ENCODE results near the gene CDK14.
A peak's percentile ranks its signal among the peaks of the same experiment; 100 is the strongest.

The CDK14 gene

DNA sequence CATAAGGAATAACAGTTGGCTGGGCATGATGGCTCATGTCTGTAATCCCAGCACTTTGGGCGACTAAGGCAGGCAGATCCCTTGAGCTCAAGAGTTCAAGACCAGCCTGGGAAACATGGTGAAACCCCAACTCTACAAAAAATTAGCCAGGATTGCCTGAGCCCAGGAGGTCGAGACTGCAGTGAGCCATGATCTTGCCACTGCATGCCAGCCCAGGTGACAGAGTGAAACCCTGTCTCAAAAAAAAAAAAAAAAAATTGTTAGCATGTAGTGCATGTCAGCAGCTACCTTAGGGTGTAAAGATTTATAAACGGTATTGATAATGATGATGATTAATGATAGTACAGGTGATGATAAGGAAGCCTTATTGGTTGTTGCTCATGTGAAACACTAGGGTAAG, 336.9 kb downstream of the CDK14 start:
- intact Hi-C loops (cut with DNase I; ENCODE audit: low total_unique reads) = no loop called here
- no peak overlapping the region for H3K4me3 ChIP-seq

DNA sequence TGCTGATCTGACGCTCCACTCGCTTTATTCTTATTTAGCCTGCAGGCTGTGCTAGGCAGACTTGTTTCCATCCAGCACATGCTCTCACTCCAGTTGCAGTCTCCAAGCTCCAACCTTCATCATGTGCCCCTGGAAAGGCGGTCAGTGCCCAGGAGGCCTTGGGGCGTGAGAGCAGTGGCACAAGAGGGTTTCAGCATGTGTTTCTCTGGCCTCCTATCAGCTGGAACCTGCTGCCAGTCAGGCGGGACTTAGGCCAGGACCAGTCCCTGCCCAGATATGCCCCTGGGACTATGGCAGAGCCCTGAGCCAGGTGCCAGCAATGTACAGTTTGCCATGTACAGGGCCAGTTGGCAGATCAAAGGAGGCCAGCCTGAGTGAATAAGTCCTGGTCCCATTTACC, 337.9 kb downstream of the CDK14 start:
- H3K27me3 ChIP-seq = no peaks in the 10 kb centered on the region
- TF ChIP-seq, protein P1, sequence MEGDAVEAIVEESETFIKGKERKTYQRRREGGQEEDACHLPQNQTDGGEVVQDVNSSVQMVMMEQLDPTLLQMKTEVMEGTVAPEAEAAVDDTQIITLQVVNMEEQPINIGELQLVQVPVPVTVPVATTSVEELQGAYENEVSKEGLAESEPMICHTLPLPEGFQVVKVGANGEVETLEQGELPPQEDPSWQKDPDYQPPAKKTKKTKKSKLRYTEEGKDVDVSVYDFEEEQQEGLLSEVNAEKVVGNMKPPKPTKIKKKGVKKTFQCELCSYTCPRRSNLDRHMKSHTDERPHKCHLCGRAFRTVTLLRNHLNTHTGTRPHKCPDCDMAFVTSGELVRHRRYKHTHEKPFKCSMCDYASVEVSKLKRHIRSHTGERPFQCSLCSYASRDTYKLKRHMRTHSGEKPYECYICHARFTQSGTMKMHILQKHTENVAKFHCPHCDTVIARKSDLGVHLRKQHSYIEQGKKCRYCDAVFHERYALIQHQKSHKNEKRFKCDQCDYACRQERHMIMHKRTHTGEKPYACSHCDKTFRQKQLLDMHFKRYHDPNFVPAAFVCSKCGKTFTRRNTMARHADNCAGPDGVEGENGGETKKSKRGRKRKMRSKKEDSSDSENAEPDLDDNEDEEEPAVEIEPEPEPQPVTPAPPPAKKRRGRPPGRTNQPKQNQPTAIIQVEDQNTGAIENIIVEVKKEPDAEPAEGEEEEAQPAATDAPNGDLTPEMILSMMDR (IDR thresholded peaks at IDR 0.05) = peak in 1 of 2 experiments; percentile 22
- intact Hi-C loops (cut with DNase I; ENCODE audit: low total_unique reads) = no loop called here
- H3K4me1 ChIP-seq = peaks cover 0 to 19% (median 5%) of the 10 kb centered on the region in 4 donors
- H3K36me3 ChIP-seq = no peaks in the 10 kb centered on the region
- H3K27ac ChIP-seq = peak overlapping the region; percentile 46 to 63
- no peak overlapping the region for H3K4me3 ChIP-seq
- no peaks in the 10 kb centered on the region for H3K9me3 ChIP-seq
- DNase-seq = peak; percentile 60 to 91

More for the DNA sequence above, 336.9 kb downstream of the CDK14 start:
- DNase-seq = no peak
- TF ChIP-seq, protein P1 (IDR thresholded peaks at IDR 0.05) = no peak
- H3K9me3 ChIP-seq = no peaks in the 10 kb centered on the region
- peak overlapping the region; percentile 46 to 63 for H3K27ac ChIP-seq
- no peaks in the 10 kb centered on the region for H3K36me3 ChIP-seq
- H3K4me1 ChIP-seq = peaks cover 0 to 19% (median 5%) of the 10 kb centered on the region in 4 donors
- H3K27me3 ChIP-seq = no peaks in the 10 kb centered on the region

DNA sequence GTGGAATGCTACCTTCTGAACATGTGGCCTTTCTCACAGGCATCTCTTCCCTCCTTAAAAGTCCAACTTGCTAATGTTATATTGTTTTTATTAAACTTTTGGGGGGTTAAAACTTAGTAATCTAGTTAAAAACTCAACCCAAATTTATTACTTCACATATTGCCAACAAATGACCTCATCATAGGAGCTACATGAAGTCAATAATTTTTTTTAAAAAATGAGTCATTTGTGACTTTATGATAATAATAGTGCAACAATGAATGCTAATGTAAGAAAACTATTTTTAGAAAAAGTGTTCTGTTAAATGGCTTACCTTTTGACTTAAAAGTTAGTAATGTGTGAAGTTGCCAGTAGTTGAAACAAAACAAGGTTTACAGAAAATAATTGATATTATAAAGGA, 342.2 kb downstream of the CDK14 start:
- DNase-seq = no peak
- Histone ChIP-seq H3K9me3 (no peaks in the 10 kb centered on the region), H3K27ac (no peak overlapping the region), H3K36me3 (no peaks in the 10 kb centered on the region), H3K27me3 (no peaks in the 10 kb centered on the region), H3K4me3 (no peak overlapping the region), H3K4me1 (peaks cover 0 to 32% (median 7%) of the 10 kb centered on the region in 4 donors)
- intact Hi-C loops (cut with DNase I; ENCODE audit: low total_unique reads) = no loop called here
- TF ChIP-seq, protein P1 (IDR thresholded peaks at IDR 0.05) = no peak

- no peak for DNase-seq
- intact Hi-C loops (cut with DNase I; ENCODE audit: low total_unique reads) = no loop called here
- TF ChIP-seq, protein P1 (IDR thresholded peaks at IDR 0.05) = no peak
Observed at GRCh38 chr7:90939666-90940065, 343.5 kb downstream of the CDK14 start.

DNA sequence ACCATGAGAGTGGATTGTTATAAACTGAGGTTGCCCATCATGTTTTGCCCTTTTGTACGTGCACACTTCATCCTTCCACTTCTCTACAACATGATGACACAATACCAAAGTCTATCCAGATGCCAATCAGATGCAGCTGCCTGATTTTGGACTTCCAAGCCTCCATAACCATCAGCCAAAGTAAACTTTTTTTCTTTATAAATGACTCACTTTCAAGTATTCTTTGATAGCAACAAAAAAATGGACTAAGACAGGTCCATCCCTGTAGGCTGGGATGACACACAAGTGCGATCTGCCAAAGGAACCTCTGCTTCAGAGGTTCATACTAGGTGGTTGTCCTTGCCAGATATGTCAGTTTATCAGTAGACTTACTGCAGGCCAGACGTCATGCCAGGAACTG, 347.9 kb downstream of the CDK14 start:
- Histone ChIP-seq H3K9me3 (no peaks in the 10 kb centered on the region), H3K4me1 (peaks cover 0 to 58% (median 21%) of the 10 kb centered on the region in 4 donors), H3K36me3 (no peaks in the 10 kb centered on the region), H3K4me3 (no peak overlapping the region), H3K27me3 (no peaks in the 10 kb centered on the region), H3K27ac (peak overlapping the region; percentile 72 to 74)
- intact Hi-C loops (cut with DNase I; ENCODE audit: low total_unique reads) = no loop called here
- TF ChIP-seq, protein P1 (IDR thresholded peaks at IDR 0.05) = no peak
- DNase-seq = no peak

More at GRCh38 chr7:90939666-90940065, 343.5 kb downstream of the CDK14 start:
- Histone ChIP-seq H3K9me3 (no peaks in the 10 kb centered on the region), H3K36me3 (no peaks in the 10 kb centered on the region), H3K4me3 (no peak overlapping the region), H3K27ac (no peak overlapping the region), H3K4me1 (peaks cover 0 to 31% (median 7%) of the 10 kb centered on the region in 4 donors), H3K27me3 (no peaks in the 10 kb centered on the region)

All from tibial artery (tissue), 4 donors.